Measurements from ENCODE around the gene MCEE.
A peak's percentile ranks its signal among the peaks of the same experiment; 100 is the strongest.
"Not testable (repeated sequence)": the region's sequence is repeated elsewhere in the genome, so short reads cannot be mapped to it uniquely, and the experiment has no call there.

Gene MCEE

DNA sequence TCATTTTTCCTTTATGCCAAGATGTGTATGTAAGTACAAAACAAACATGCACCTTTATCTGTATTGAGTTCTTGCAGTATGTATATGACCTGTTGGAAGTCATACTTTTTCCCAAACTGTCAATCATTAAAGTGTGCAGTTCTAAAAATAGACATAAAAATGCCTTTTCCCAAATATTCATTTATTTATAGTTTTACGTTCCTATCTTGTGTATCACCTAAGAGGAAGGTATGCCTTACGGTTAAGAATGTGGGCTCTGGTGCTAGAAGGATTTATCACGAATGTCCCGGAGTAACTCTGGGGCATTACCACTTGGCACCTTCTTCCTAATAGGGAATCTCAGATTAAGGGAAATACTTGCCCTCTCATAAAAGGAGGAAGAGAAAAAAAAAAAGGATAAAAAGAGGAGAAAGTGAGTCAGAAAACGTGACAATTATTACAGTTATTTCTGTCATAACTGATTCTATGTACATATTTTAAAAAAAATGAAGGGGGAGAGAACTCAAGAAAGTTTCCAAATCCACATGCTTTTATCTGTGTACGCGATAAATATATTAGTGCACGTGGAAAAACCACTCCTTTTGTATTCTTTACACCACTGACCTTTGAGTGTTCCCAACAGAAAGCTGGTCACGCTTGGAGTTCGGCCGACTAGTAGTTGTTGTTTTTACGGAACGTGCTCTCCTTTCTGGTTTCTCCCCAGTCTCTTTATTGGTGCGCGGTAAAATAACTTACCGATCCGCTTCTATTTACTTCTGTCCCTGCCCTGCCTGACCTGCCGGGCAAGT, 721 bp downstream of the MCEE start:
- no peaks in the 10 kb centered on the region for H3K9me3 ChIP-seq (ENCODE audit: control insufficient read depth, low read length)
- H3K4me1 ChIP-seq (ENCODE audit: control insufficient read depth, insufficient read depth, low read length, poor library complexity, severe bottlenecking): peaks cover 4% of the 10 kb centered on the region
- 2 to 4% methylated on average over 8 to 10 of the region's 18 CpGs for WGBS, 2 experiments (ENCODE audit: insufficient coverage in 2 of 2)
- peaks cover 2% of the 10 kb centered on the region for H3K36me3 ChIP-seq (ENCODE audit: control insufficient read depth, insufficient read depth, low read length)
- H3K27ac ChIP-seq (ENCODE audit: low read depth, low read length, severe bottlenecking): peak overlapping the region; percentile 90
- H3K4me3 ChIP-seq (ENCODE audit: extremely low read depth, insufficient read depth, low read length, poor library complexity, severe bottlenecking): peak overlapping the region; percentile 84

DNA sequence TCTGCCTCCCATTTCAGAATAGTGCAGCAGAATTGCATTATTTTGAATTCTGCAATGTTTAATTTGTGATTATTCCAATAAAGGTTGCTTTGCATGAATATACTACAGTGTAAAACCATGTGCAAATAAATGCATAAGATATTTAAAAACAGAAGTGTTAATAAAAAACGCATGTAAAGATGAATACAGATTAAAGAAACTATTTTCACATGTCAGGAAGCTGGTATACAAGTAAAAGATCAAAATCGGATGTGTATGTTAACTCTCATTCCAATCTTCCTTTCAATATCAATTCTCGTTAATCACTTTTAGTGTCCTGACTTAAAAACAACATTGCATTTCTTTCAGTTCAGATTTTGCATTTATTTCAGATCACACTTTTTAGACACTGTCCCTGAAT, 3.1 kb downstream of the MCEE start:
- H3K9me3 ChIP-seq (ENCODE audit: control insufficient read depth, low read length): no peaks in the 10 kb centered on the region
- H3K36me3 ChIP-seq (ENCODE audit: control insufficient read depth, insufficient read depth, low read length): peaks cover 26% of the 10 kb centered on the region
- no peak overlapping the region for H3K27ac ChIP-seq (ENCODE audit: low read depth, low read length, severe bottlenecking)
- peaks cover 2% of the 10 kb centered on the region for H3K4me1 ChIP-seq (ENCODE audit: control insufficient read depth, insufficient read depth, low read length, poor library complexity, severe bottlenecking)
- 100% methylated on average over 2 of the region's 3 CpGs; no CpG with 5 or more reads in 1 of the 2 experiments for WGBS, 2 experiments (ENCODE audit: insufficient coverage in 2 of 2)
- H3K4me3 ChIP-seq (ENCODE audit: extremely low read depth, insufficient read depth, low read length, poor library complexity, severe bottlenecking): no peak overlapping the region

DNA sequence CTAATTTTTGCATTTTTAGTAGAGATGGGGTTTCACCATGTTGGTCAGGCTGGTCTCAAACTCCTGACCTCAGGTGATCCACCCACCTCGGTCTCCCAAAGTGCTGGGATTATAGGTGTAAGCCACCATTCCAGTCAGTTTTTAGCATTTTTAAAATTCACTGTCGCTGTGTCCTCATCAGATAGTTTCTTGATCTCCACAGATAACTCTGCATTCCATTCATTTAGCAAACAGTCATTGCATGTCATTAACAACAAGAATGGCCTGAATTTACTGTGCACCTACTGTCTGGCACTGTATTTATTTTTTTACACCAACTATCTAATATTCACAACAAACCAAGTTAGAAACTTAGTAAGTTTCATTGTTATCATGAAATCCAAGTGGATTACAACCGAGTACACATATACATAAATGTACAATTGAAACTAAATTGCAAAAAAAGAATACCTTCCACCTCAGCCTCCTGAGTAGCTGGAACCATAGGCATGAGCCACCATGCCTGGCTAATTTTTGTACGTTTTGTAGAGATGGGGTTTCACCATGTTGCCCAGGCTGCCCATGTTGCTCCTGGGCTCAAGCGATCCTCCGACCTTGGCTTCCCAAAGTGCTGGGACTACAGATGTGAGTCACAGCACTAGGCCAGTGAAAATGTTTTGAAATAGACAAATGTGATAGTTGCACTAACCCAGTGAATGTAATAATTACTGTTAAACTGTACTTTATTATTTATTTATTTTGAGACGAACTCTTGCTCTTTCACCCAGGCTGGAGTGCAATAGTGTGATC, 4.3 kb downstream of the MCEE start:
- no peaks in the 10 kb centered on the region for H3K9me3 ChIP-seq (ENCODE audit: control insufficient read depth, low read length)
- no peak overlapping the region for H3K4me3 ChIP-seq (ENCODE audit: extremely low read depth, insufficient read depth, low read length, poor library complexity, severe bottlenecking)
- WGBS, 2 experiments (ENCODE audit: insufficient coverage in 2 of 2): 91 to 97% methylated on average over 3 of the region's 7 CpGs
- H3K27ac ChIP-seq (ENCODE audit: low read depth, low read length, severe bottlenecking): no peak overlapping the region
- no peaks in the 10 kb centered on the region for H3K4me1 ChIP-seq (ENCODE audit: control insufficient read depth, insufficient read depth, low read length, poor library complexity, severe bottlenecking)
- H3K36me3 ChIP-seq (ENCODE audit: control insufficient read depth, insufficient read depth, low read length): peaks cover 37% of the 10 kb centered on the region

DNA sequence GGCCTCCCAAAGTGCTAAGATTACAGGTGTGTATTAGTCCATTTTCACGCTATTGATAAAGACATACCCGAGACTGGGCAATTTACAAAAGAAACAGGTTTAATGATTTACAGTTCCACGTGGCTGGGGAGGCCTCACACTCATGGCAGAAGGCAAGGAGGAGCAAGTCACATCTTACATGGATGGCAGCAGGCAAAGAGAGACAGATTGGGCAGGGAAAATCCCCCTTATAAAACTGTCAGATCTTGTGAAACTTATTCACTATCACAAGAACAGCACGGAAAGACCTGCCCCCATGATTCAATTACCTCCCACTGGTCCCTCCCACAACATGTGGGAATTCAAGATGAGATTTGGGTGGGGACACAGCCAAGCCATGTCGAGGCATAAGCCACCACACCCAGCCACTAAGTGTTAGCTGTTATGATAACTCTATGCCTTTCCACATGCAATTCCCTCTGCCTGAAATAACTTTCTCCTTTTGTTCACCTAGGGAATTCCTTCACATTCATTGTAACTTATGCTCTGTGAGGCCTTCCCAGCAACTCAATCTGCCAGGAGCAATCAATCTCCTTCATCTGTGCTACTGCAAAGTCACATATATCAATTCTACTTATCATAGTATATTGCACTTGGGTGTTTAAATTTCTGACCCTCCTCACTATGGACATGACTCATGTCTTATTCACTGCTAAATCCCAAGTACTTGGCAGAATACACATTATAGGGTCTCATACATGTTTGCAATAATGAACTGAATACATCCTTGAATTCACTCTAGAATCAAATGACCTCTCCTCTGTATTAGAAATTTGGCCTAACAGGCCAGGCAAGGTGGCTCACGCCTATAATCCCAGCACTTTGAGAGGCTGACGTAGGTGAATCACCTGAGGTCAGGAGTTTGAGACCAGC, 7.4 kb downstream of the MCEE start:
- 98% methylated on average over 5 to 6 of the region's 7 CpGs for WGBS, 2 experiments (ENCODE audit: insufficient coverage in 2 of 2)
- H3K9me3 ChIP-seq (ENCODE audit: control insufficient read depth, low read length): no peaks in the 10 kb centered on the region
- H3K4me1 ChIP-seq (ENCODE audit: control insufficient read depth, insufficient read depth, low read length, poor library complexity, severe bottlenecking): no peaks in the 10 kb centered on the region
- H3K27ac ChIP-seq (ENCODE audit: low read depth, low read length, severe bottlenecking): no peak overlapping the region
- no peak overlapping the region for H3K4me3 ChIP-seq (ENCODE audit: extremely low read depth, insufficient read depth, low read length, poor library complexity, severe bottlenecking)
- H3K36me3 ChIP-seq (ENCODE audit: control insufficient read depth, insufficient read depth, low read length): peaks cover 46% of the 10 kb centered on the region

DNA sequence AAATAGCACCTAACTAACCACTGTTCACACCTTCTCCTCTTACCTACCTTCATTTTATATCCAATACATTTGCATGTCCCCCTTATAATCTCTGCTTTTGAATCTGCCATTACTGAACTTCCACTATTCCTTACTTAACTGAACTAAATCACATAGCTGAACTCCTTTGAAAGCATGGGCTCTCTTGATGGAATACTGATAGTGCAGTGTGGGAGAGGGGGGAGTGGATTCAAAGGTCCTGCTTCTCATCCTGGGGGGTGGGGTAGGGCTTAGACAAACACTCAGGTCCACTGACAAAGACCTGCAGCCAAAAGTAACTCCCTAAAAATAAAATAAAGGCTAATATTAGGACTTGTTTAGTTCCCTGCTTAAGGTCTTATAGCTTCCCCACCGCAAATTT, 8.6 kb downstream of the MCEE start:
- Histone ChIP-seq H3K36me3 (ENCODE audit: control insufficient read depth, insufficient read depth, low read length) (peaks cover 51% of the 10 kb centered on the region), H3K9me3 (ENCODE audit: control insufficient read depth, low read length) (no peaks in the 10 kb centered on the region), H3K4me3 (ENCODE audit: extremely low read depth, insufficient read depth, low read length, poor library complexity, severe bottlenecking) (no peak overlapping the region), H3K27ac (ENCODE audit: low read depth, low read length, severe bottlenecking) (no peak overlapping the region), H3K4me1 (ENCODE audit: control insufficient read depth, insufficient read depth, low read length, poor library complexity, severe bottlenecking) (no peaks in the 10 kb centered on the region)
- WGBS, 2 experiments (ENCODE audit: insufficient coverage in 2 of 2): 100% methylated on average over 1 of the region's 1 CpG; no CpG with 5 or more reads in 1 of the 2 experiments

DNA sequence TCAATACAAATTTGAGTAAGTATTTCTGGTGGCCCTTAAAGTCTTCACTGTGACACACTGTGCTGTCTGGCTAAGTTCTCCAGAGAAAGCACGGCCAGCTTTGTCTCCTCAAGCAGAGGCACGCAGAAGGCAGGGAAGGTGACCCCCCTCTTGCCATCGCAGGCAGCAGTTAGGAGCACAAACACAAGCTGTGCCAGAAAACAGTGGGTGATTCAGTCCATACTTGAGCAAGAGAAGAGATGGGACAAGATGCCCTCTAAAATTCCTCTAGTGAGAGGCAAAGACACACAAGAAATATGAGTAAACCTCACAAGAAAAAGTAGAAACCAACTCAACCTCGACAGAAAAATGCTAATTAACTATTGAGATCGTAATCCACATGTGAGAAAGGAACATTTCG, 9.8 kb downstream of the MCEE start:
- H3K4me3 ChIP-seq (ENCODE audit: extremely low read depth, insufficient read depth, low read length, poor library complexity, severe bottlenecking): no peak overlapping the region
- H3K27ac ChIP-seq (ENCODE audit: low read depth, low read length, severe bottlenecking): no peak overlapping the region
- peaks cover 56% of the 10 kb centered on the region for H3K36me3 ChIP-seq (ENCODE audit: control insufficient read depth, insufficient read depth, low read length)
- H3K4me1 ChIP-seq (ENCODE audit: control insufficient read depth, insufficient read depth, low read length, poor library complexity, severe bottlenecking): no peaks in the 10 kb centered on the region
- no peaks in the 10 kb centered on the region for H3K9me3 ChIP-seq (ENCODE audit: control insufficient read depth, low read length)
- WGBS, 2 experiments (ENCODE audit: insufficient coverage in 2 of 2): 88 to 95% methylated on average over 4 to 5 of the region's 6 CpGs

DNA sequence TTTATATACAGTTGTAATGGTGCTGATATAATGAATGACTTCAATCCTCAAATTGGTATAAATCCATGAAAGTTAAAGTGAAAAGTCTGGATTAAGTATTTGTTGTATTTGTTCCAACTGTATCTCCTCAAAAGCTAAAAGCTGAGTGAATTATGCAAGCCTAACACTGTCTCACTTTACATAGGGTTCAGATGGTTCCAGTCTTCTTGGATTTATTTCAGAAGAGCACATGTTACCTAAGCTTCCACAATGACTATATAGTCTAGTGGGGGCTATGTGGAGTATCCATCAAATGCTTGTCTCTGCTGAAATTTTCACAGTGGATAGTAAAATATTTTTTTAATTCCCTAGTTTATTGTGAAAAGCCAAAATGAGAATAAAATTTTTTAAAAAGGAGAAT, 13.0 kb downstream of the MCEE start:
- no peak overlapping the region for H3K27ac ChIP-seq (ENCODE audit: low read depth, low read length, severe bottlenecking)
- H3K9me3 ChIP-seq (ENCODE audit: control insufficient read depth, low read length): no peaks in the 10 kb centered on the region
- no peak overlapping the region for H3K4me3 ChIP-seq (ENCODE audit: extremely low read depth, insufficient read depth, low read length, poor library complexity, severe bottlenecking)
- peaks cover 50% of the 10 kb centered on the region for H3K36me3 ChIP-seq (ENCODE audit: control insufficient read depth, insufficient read depth, low read length)
- H3K4me1 ChIP-seq (ENCODE audit: control insufficient read depth, insufficient read depth, low read length, poor library complexity, severe bottlenecking): no peaks in the 10 kb centered on the region

DNA sequence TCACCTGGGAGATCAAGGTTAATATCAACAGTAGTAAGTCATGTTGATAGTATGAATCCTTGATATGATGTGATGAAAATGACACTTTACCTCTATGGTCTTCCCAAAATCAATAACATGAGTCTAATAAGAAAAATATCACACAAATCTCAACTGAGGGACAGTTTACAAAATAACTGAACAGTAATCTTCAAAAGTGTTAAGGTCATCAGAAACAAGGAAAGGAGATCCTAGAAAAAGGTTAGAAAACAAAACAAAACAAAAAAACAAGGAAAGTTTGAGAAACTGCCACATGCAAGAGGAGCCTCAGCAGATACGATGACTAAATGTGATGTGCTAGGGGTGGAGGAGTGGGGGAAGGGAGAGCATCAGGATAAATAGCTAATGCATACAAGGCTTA, 16.2 kb downstream of the MCEE start:
- H3K27ac ChIP-seq (ENCODE audit: low read depth, low read length, severe bottlenecking): no peak overlapping the region
- H3K36me3 ChIP-seq (ENCODE audit: control insufficient read depth, insufficient read depth, low read length): peaks cover 42% of the 10 kb centered on the region
- H3K9me3 ChIP-seq (ENCODE audit: control insufficient read depth, low read length): no peaks in the 10 kb centered on the region
- 78 to 92% methylated on average over 1 of the region's 1 CpG for WGBS, 2 experiments (ENCODE audit: insufficient coverage in 2 of 2)
- H3K4me3 ChIP-seq (ENCODE audit: extremely low read depth, insufficient read depth, low read length, poor library complexity, severe bottlenecking): no peak overlapping the region
- no peaks in the 10 kb centered on the region for H3K4me1 ChIP-seq (ENCODE audit: control insufficient read depth, insufficient read depth, low read length, poor library complexity, severe bottlenecking)

DNA sequence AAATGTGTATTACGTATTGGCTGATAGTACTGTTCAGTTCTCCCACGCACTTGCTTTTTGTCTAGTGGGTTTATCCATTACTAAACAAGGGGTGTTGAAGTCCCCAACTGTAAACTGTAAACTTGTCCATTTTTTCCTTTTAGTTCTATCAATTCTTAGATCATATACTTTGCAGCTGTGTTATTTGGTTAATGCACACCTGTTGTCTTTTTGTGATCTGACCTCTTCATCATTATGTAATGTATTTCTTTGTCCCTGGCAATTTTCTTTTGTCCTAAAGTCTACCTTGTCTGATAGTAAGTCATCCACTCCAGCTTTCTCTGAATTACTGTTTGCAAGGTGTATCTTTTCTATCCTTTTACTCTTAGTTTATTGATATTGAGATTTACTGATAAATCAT, 21.9 kb downstream of the MCEE start:
- peaks cover 11% of the 10 kb centered on the region for H3K9me3 ChIP-seq (ENCODE audit: control insufficient read depth, low read length)
- no peaks in the 10 kb centered on the region for H3K4me1 ChIP-seq (ENCODE audit: control insufficient read depth, insufficient read depth, low read length, poor library complexity, severe bottlenecking)
- 70 to 92% methylated on average over 2 of the region's 2 CpGs for WGBS, 2 experiments (ENCODE audit: insufficient coverage in 2 of 2)
- no peak overlapping the region for H3K27ac ChIP-seq (ENCODE audit: low read depth, low read length, severe bottlenecking)
- H3K36me3 ChIP-seq (ENCODE audit: control insufficient read depth, insufficient read depth, low read length): peaks cover 15% of the 10 kb centered on the region
- no peak overlapping the region for H3K4me3 ChIP-seq (ENCODE audit: extremely low read depth, insufficient read depth, low read length, poor library complexity, severe bottlenecking)

DNA sequence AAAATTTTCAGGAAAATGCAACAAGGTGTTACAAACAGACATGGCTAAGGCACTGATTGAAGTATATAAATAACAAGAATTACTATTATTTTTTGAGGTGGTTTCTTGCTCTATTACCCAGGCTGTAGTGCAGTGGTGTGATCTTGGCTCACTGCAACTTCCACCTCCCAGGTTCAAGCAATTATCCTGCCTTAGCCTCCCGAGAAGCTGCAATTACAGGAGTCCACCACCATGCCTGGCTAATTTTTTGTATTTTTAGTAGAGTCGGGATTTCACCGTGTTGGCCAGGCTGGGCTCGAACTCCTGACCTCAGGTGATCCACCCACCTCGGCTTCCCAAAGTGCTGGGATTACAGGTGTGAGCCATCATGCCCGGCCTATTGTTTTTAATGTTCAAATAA, 23.6 kb downstream of the MCEE start:
- Histone ChIP-seq H3K9me3 (ENCODE audit: control insufficient read depth, low read length) (peaks cover 11% of the 10 kb centered on the region), H3K36me3 (ENCODE audit: control insufficient read depth, insufficient read depth, low read length) (peaks cover 13% of the 10 kb centered on the region)
- not testable (repeated sequence) for H3K4me3 ChIP-seq (ENCODE audit: extremely low read depth, insufficient read depth, low read length, poor library complexity, severe bottlenecking); H3K27ac ChIP-seq (ENCODE audit: low read depth, low read length, severe bottlenecking); H3K4me1 ChIP-seq (ENCODE audit: control insufficient read depth, insufficient read depth, low read length, poor library complexity, severe bottlenecking)
- 86 to 95% methylated on average over 4 of the region's 6 CpGs for whole genome bisulfite sequencing, 2 experiments (ENCODE audit: insufficient coverage in 2 of 2)
